ENCODE measurements around the gene TUT1.
"Not testable (repeated sequence)": the region's sequence is repeated elsewhere in the genome, so short reads cannot be mapped to it uniquely, and the experiment has no call there.

The TUT1 gene

DNA sequence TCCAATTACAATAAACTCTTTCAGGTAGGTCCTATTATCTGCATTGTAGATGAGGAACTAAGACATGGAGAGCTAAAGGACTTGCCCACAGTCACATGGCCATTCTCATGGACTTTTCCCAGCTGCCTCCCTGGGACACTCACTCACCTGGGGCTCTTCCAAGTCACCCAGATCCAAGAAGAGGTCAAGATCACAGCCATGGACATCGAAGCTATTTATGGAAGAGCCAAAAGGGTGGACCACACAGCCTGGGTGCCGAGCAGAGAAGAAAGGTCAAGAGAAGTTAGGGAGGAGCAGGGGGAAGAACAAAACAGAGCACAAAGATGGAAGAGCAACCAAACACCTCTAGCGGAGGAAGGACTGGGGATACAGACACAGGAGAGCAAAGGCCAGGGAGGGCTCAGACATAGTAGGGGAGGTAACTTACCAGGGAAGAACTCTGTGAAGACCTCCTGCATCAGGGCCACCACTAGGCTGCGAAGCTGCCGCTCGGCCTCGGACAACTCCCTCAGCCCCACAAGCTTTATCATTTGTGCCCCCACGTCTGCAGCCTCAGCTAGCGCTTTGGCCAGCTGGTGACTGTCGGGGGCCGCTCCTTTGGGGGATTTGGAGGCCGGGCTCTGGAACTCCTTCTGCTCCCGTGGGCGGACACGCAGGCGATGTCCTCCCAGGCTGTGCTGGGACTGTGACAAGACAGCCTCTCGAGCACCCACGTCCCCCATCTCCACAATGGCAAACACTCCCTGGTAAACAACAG lies 10.2 kb downstream of the TUT1 start:
- no peak for DNase-seq
- intact Hi-C loops (cut with DNase I): no loop called here

DNA sequence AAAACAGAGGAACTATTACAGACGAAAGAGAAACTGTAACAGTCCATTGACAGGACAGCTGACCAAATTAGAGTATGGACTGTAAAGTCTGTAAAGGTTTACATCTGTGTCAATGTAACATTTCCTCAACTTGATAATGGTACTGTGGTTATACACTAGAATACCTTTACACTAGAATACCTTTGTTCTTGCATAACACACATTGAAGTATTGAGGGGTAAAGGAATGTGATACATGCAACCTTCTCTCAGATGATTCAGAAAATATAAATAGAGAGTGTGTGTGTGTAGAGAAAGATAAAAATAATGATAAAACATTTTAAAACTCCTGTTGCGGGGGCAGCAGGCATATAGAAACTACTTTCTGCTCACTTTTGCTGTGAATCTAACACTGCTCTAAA lies 12.1 kb downstream of the TUT1 start:
- no peak for DNase-seq
- intact Hi-C loops (cut with DNase I): no loop called here

DNA sequence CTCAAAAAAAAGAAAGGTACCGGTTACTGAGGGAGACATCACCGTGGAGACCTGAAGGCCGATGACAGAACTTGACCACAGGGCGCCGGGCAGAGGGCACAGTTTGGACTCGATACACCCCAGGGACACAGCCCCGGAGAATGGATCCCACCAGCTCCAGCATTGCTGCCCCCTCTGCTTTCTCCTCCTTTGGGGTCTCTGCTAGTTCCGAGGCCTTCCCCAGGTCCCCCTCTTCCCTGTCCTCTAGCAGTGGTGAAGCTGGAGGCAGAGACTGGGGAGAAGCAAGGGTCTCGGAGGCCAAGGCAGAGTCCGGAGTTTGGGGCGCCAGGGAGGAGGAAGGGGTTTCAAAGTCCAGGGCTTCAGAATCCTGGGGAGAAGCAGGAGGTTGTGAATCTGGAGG lies 12.8 kb downstream of the TUT1 start:
- DNase-seq: peak in 1 of 10 donors; percentile 43
- intact Hi-C loops (cut with DNase I): no loop called here

GRCh38 chr11:62577046-62577714 lies 14.1 kb downstream of the TUT1 start:
- intact Hi-C loops (cut with DNase I): no loop called here
- DNase-seq: no peak

DNA sequence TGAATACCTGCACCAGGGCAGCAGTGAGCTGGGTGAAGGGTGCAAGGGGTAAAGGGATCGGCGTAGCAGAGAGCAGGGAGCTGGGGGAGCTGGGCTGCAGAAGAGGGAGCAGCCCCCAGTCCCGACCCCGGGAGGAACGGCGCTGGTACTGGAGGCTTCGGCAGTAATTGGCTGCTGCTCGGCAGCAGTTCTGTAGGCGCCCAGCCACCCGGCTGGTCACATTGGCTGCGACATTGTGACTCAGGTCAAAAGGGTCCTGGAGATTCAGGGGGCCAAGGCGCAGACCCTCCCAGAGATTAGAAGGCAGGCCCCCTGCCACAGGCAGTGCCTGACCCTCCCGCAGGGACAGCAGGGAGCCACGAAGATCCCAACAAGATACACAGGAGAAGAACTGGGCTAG lies 15.5 kb downstream of the TUT1 start:
- no peak for DNase-seq
- intact Hi-C loops (cut with DNase I): no loop called here

DNA sequence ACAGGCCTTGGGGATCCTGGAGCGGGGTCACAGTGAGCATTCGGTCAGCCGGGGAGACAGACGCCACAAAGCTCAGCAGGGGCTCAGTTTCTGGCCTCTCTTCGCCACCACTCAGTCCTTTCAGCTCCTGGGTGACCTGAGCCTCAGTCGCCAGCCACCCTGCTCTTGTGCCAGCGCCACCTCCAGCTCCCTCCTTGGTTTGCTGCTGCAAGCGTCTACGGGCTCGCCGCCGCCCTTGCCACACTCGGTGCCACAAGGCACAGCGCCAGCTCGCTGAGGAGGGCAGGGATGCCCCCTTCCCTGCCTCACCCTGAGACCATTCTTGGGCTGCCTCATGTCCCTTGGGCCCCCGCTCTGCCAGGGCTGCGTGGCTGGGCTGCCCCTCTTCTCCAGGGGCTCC lies 16.2 kb downstream of the TUT1 start:
- DNase-seq: peak in 1 of 10 donors; percentile 75

GRCh38 chr11:62574363-62575071 lies 16.8 kb downstream of the TUT1 start:
- intact Hi-C loops (cut with DNase I): loop anchor here (1.0 to 5.0 kb wide), 2 partner anchors 17 to 48 kb away; partner anchors contain the start of genes B3GAT3 and TUT1
- DNase-seq: peak in 6 of 10 donors; percentile 28 to 92 (median 37)

More for the DNA sequence above, 16.2 kb downstream of the TUT1 start:
- intact Hi-C loops (cut with DNase I): no loop called here

GRCh38 chr11:62573592-62574362 lies 17.5 kb downstream of the TUT1 start, which contains the start of gene EEF1G:
Gene EEF1G, minus strand, starts transcription at chr11:62573891. Its CDS starts 49 bp downstream, at chr11:62573842.
- DNase-seq: peak; percentile 97 to 100 (median 98)
- intact Hi-C loops (cut with DNase I): loop anchor here (1.0 to 5.0 kb wide), 2 partner anchors 18 to 49 kb away; partner anchors contain the start of genes B3GAT3 and TUT1

GRCh38 chr11:62573006-62573591 lies 18.2 kb downstream of the TUT1 start:
- intact Hi-C loops (cut with DNase I): loop anchor here (5.0 kb wide), 1 partner anchor 49 kb away; the partner anchor contains the start of gene B3GAT3
- DNase-seq: peak in 1 of 10 donors; percentile 66

DNA sequence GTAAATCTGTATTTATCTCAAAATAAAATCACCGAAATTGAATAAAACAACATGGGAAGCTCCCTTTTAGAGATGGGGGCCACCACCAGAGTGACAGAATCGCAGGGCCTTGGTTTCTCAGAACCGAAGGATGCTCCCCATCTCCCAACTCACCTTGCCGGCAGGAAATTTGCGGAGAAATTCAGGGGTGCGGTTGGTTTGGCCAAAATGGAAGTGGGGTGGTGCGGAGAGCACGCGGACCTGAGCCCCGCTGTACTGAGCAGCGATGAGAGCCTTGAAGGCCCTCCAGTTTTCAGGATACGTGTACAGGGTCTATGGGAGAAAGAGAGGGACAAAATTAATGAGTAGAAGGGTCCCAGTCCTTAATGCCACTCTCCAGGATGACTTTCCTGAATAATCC lies 18.9 kb downstream of the TUT1 start:
- intact Hi-C loops (cut with DNase I): loop anchor here (5.0 kb wide), 1 partner anchor 50 kb away; the partner anchor contains the start of gene B3GAT3
- peak in 1 of 10 donors; percentile 38 for DNase-seq

DNA sequence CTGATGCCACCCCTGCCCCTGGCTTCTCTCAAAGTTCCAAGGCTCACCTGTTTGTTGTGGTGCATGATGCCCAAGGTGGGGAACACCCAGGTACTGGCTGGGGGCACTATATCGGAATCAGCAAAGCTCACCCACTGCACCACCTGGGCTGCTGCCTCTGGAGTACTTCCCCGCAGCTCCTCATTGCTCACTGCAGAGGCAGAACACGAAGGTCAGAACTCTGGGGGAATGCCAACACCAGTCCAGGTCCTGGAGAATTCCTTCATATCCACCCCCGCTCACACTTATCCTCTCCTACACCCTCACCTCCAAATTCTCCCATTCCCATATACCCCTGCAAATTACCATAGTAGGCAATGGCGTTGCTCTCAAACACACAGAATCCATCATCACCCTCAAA lies 19.8 kb downstream of the TUT1 start:
- intact Hi-C loops (cut with DNase I): loop anchor here (5.0 kb wide), 1 partner anchor 51 kb away; the partner anchor contains the start of gene B3GAT3

GRCh38 chr11:62570903-62571302 lies 20.4 kb downstream of the TUT1 start:
- DNase-seq: not testable (repeated sequence)
- intact Hi-C loops (cut with DNase I): loop anchor here (5.0 kb wide), 1 partner anchor 51 kb away; the partner anchor contains the start of gene B3GAT3

More for the DNA sequence above, 19.8 kb downstream of the TUT1 start:
- DNase-seq: not testable (repeated sequence)

DNA sequence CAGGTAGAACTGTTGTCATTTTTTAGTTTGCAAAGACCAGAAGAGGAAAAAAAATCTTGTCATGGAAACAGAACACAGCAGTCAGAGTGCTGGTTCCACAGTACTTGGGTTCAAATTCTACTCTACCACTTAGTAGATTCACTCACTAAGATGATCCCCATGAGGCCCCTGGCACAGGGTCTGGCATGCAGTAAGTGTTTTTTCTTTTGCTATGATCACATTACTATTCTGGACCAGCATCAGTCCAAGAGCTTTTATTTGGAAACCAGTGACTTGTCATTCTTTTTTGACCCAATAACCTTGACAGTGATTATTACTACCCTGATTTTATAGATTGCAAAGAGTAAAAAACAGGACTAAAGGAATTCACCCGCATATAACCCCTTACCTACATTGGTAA lies 21.7 kb downstream of the TUT1 start:
- DNase-seq: no peak
- intact Hi-C loops (cut with DNase I): loop anchor here (5.0 kb wide), 1 partner anchor 53 kb away; the partner anchor contains the start of gene B3GAT3

GRCh38 chr11:62567018-62567633 lies 24.2 kb downstream of the TUT1 start:
- intact Hi-C loops (cut with DNase I): no loop called here
- DNase-seq: peak in 1 of 10 donors; percentile 31

DNA sequence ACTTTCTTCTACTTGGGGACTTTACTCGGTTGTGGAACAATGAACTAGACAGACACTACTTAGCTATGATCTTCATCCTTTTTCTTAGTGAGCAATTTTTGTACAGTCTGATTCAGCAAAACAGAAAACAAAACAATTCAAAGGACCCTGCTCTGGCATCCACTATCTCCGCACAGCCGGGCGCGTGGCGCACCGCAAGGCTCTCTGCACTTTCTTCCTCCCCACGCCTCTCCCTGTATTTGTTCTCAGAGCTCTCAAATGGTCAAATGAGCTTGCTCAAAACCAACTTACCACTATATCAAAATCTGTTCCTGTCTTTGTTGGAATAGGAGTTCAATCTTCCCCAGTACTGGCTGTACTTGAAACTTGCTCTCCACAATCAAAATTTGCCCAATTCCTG lies 25.1 kb downstream of the TUT1 start:
- peak in 1 of 10 donors; percentile 6 for DNase-seq
- intact Hi-C loops (cut with DNase I): no loop called here

DNA sequence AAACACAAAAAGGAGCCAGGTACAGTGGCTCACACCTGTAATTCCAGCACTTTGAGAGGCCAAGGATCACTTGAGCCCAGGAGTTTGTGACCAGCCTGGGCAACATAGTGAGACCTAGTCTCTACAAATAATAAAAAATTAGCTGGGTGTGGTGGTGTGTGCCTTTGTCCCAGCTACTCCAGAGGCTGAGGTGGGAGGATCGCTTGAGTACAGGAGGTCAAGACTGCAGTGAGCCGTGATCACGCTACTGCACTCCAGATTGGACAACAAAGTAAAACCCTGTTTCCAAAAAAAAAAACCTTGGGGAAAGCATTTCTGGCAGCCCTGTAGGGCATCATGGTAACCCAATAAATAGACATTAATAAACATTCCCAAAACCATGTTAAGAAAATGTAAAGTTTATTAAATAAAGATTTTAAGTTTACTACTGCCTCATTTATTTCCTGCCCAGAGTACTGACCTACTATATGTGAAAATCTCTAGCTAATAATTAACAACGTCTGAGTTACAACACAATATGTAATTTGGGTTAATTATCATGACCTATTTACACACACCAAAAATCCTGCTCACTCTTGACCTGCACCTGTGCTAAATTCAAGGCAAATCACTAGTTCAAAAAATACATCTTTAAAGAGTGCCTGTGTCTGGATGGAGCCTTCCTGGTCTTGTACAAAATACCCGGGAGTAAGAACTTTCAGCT lies 26.1 kb downstream of the TUT1 start:
- no peak for DNase-seq
- intact Hi-C loops (cut with DNase I): no loop called here

GRCh38 chr11:62561677-62562230 lies 29.6 kb downstream of the TUT1 start:
- intact Hi-C loops (cut with DNase I): loop anchor here (5.0 kb wide), 1 partner anchor 139 kb away; no protein-coding TSS in a partner anchor

More at GRCh38 chr11:62561677-62562230, 29.6 kb downstream of the TUT1 start:
- not testable (repeated sequence) for DNase-seq
